ENCODE measurements around the gene PPP1R27.
A peak's percentile ranks its signal among the peaks of the same experiment; 100 is the strongest.

PPP1R27 gene

DNA sequence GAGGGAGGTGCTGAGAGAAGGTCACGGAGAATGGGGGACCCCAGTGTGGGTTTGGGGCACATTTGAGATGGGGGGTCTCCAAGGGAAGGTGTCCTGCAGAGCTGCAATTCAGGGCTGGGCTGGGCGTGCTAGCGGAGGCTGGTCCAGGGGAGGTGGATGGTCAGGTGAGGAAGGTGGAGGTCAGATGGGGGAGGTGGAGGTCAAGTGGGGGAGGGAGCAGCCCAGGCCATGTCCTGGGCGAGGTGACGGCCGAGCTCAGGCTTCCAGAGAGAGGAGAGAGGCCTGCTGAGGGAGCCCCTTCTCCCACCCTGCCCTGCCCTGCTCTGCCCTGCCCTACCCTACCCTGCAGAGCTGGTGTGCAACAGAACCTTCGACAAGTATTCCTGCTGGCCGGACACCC lies 24.4 kb downstream of the PPP1R27 start:
- H3K27me3 ChIP-seq (ENCODE audit: control insufficient read depth, insufficient read depth, low read length): no peaks in the 10 kb centered on the region; the same call in 1 of the 2 replicates
- WGBS (ENCODE audit: insufficient coverage, insufficient read length): no CpG with 5 or more reads among the region's 8 CpGs
- H3K4me3 ChIP-seq (ENCODE audit: low read length): no peak overlapping the region

DNA sequence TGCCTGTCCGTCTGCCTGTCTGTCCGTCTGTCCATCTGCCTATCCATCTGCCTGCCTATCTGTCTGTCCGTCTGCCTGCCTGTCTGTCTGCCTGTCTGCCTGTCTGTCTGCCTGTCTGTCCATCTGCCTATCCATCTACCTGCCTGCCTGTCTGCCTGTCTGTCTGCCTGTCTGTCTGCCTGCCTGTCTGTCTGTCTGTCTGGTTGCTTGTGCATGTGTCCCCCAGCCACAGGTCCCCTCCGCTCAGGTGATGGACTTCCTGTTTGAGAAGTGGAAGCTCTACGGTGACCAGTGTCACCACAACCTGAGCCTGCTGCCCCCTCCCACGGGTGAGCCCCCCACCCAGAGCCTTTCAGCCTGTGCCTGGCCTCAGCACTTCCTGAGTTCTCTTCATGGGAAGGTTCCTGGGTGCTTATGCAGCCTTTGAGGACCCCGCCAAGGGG lies 25.3 kb downstream of the PPP1R27 start:
- Histone ChIP-seq H3K4me1 (ENCODE audit: control insufficient read depth, insufficient read depth, low read length) (no peaks in the 10 kb centered on the region; the same call in 1 of the 2 replicates), H3K9me3 (ENCODE audit: control insufficient read depth, insufficient read depth, low read length) (no peaks in the 10 kb centered on the region), H3K36me3 (ENCODE audit: control insufficient read depth, insufficient read depth, low read length) (no peaks in the 10 kb centered on the region; the same call in 1 of the 2 replicates), H3K4me3 (ENCODE audit: low read length) (no peak overlapping the region), H3K27ac (ENCODE audit: low read length) (no peak overlapping the region), H3K27me3 (ENCODE audit: control insufficient read depth, insufficient read depth, low read length) (peaks cover 4% of the 10 kb centered on the region; the same call in 1 of the 2 replicates)
- whole genome bisulfite sequencing (ENCODE audit: insufficient coverage, insufficient read length): no CpG with 5 or more reads among the region's 7 CpGs
- DNase-seq (ENCODE audit: low read depth, low spot score): no peak

More for the DNA sequence above, 24.4 kb downstream of the PPP1R27 start:
- Histone ChIP-seq H3K27ac (ENCODE audit: low read length) (no peak overlapping the region), H3K4me1 (ENCODE audit: control insufficient read depth, insufficient read depth, low read length) (no peaks in the 10 kb centered on the region; the same call in 1 of the 2 replicates), H3K36me3 (ENCODE audit: control insufficient read depth, insufficient read depth, low read length) (no peaks in the 10 kb centered on the region; the same call in 1 of the 2 replicates), H3K9me3 (ENCODE audit: control insufficient read depth, insufficient read depth, low read length) (no peaks in the 10 kb centered on the region)
- DNase-seq (ENCODE audit: low read depth, low spot score): no peak

DNA sequence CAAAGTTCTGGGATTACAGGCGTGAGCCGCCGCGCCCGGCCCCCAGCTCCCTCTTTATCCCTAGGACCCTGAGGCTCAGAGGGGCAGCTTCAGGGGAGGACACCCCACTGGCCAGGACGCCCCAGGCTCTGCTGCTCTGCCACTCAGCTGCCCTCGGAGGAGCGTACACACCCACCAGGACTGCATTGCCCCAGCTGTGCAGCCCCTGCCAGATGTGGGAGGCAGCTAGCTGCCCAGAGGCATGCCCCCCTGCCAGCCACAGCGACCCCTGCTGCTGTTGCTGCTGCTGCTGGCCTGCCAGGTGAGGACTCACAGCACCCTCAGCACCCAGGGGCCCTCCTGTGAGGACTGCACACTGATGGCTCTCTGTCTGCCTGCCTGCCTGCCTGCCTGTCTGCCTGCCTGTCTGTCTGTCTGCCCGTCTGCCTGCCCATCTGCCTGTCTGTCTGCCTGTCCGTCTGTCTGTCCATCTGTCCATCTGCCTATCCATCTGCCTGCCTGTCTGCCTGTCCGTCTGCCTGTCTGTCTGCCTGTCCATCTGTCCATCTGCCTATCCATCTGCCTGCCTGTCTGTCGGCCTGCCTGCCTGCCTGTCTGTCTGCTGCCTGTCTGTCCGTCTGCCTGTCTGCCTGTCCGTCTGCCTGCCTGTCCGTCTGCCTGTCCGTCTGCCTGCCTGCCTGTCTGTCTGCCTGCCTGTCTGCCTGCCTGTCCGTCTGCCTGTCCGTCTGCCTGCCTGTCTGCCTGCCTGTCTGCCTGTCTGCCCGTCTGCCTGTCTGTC lies 25.9 kb downstream of the PPP1R27 start:
- WGBS (ENCODE audit: insufficient coverage, insufficient read length): no CpG with 5 or more reads among the region's 20 CpGs

DNA sequence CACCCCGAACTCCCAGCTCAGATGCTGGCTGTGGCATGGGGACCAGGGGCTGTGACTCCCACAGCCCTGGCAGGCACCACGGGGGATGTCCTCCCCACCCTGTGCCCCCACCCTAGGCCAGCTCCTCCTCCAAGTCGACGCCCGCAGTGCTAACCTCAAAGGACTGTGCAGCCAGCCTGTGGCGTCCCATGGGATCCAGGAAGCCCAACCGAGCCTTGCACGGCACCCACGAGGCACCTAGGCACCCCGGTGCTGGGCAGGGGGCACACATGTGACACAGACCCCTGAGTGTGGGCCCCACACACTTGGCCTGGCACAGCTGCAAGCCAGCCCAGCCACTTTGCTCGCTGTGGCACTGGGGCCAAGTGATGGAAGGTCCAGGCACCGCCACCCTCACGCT lies 27.0 kb downstream of the PPP1R27 start:
- no peak overlapping the region for H3K27ac ChIP-seq (ENCODE audit: low read length)
- peaks cover 17% of the 10 kb centered on the region; the same call in 1 of the 2 replicates for H3K27me3 ChIP-seq (ENCODE audit: control insufficient read depth, insufficient read depth, low read length)
- H3K9me3 ChIP-seq (ENCODE audit: control insufficient read depth, insufficient read depth, low read length): no peaks in the 10 kb centered on the region
- no peaks in the 10 kb centered on the region; the same call in 1 of the 2 replicates for H3K36me3 ChIP-seq (ENCODE audit: control insufficient read depth, insufficient read depth, low read length)
- H3K4me1 ChIP-seq (ENCODE audit: control insufficient read depth, insufficient read depth, low read length): peaks cover 1% of the 10 kb centered on the region; the same call in 1 of the 2 replicates
- WGBS (ENCODE audit: insufficient coverage, insufficient read length): no CpG with 5 or more reads among the region's 13 CpGs
- no peak for DNase-seq (ENCODE audit: low read depth, low spot score)
- H3K4me3 ChIP-seq (ENCODE audit: low read length): no peak overlapping the region

More for the DNA sequence above, 25.9 kb downstream of the PPP1R27 start:
- Histone ChIP-seq H3K36me3 (ENCODE audit: control insufficient read depth, insufficient read depth, low read length) (no peaks in the 10 kb centered on the region; the same call in 1 of the 2 replicates), H3K27me3 (ENCODE audit: control insufficient read depth, insufficient read depth, low read length) (peaks cover 8% of the 10 kb centered on the region; the same call in 1 of the 2 replicates), H3K4me1 (ENCODE audit: control insufficient read depth, insufficient read depth, low read length) (peaks cover 1% of the 10 kb centered on the region; the same call in 1 of the 2 replicates), H3K9me3 (ENCODE audit: control insufficient read depth, insufficient read depth, low read length) (no peaks in the 10 kb centered on the region), H3K27ac (ENCODE audit: low read length) (no peak overlapping the region), H3K4me3 (ENCODE audit: low read length) (no peak overlapping the region)
- DNase-seq (ENCODE audit: low read depth, low spot score): no peak

DNA sequence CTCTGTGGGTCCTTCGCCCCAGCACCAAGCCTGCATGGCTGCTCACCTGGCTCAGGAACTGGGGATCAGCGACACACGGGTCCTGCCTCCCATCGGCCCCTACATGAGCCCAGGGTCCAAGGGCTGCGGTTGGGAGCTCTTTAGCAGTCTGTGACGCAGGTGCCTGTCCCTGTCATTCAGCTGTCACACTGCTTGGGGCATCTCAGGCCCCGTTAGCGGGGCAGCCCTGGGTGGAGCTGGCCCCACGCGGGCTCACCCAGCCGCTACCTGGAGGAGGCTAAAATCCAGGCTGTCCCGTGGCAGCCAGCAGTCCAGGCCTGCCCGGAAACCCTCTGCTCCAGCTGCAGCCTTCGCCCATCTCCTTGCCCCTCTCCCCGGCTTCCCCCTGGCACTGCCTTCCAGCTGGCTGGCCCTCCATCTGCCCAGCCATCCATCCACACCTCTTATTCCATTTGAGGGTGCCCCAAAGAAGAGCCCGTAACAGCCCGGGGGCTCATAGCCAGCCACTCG lies 27.6 kb downstream of the PPP1R27 start:
- H3K27me3 ChIP-seq (ENCODE audit: control insufficient read depth, insufficient read depth, low read length): peaks cover 23% of the 10 kb centered on the region; the same call in 1 of the 2 replicates
- no peaks in the 10 kb centered on the region for H3K9me3 ChIP-seq (ENCODE audit: control insufficient read depth, insufficient read depth, low read length)
- H3K4me3 ChIP-seq (ENCODE audit: low read length): no peak overlapping the region
- DNase-seq (ENCODE audit: low read depth, low spot score): no peak
- WGBS (ENCODE audit: insufficient coverage, insufficient read length): no CpG with 5 or more reads among the region's 18 CpGs
- H3K27ac ChIP-seq (ENCODE audit: low read length): no peak overlapping the region
- no peaks in the 10 kb centered on the region; the same call in 1 of the 2 replicates for H3K36me3 ChIP-seq (ENCODE audit: control insufficient read depth, insufficient read depth, low read length)
- peaks cover 1% of the 10 kb centered on the region; the same call in 1 of the 2 replicates for H3K4me1 ChIP-seq (ENCODE audit: control insufficient read depth, insufficient read depth, low read length)

DNA sequence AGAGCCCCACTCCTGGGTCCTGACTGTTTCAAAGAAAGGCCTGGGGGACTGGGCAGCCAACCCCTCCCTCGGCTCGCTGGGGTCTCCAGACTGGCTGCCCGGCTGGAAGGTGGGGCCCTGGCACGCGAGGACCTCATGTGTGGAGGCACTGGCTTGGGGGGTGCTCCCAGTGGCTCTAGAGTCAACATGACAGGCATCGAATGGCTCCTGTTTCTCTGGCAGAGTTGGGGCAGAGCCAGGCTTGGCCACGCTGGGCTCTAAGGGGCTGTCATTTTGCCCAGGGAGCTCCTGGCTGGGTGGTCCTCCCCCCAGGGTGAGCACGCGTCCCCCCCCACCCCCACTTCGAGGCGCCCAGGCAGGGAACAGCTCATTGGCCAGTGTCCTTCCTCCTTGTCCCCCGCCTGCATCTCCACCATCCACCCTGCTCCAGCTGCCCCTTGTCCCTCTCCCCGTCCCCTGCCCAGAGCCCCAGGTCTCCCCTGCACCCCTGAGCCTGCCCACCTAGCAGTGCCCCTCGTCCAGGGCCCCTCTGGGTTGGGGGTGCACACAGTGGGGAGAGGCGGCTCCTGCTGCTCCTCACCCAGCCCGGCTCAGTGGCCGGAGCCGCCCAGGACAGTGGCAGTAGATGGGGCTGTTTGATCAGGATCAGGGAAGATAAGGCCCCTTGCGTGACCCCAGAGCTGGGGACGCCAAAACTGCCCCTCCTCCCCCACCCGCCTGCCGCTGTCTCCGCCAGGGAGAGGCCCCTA lies 28.2 kb downstream of the PPP1R27 start:
- no peak for DNase-seq (ENCODE audit: low read depth, low spot score)
- Histone ChIP-seq H3K27me3 (ENCODE audit: control insufficient read depth, insufficient read depth, low read length) (peaks cover 24% of the 10 kb centered on the region; the same call in 1 of the 2 replicates), H3K4me1 (ENCODE audit: control insufficient read depth, insufficient read depth, low read length) (peaks cover 1% of the 10 kb centered on the region; the same call in 1 of the 2 replicates)

DNA sequence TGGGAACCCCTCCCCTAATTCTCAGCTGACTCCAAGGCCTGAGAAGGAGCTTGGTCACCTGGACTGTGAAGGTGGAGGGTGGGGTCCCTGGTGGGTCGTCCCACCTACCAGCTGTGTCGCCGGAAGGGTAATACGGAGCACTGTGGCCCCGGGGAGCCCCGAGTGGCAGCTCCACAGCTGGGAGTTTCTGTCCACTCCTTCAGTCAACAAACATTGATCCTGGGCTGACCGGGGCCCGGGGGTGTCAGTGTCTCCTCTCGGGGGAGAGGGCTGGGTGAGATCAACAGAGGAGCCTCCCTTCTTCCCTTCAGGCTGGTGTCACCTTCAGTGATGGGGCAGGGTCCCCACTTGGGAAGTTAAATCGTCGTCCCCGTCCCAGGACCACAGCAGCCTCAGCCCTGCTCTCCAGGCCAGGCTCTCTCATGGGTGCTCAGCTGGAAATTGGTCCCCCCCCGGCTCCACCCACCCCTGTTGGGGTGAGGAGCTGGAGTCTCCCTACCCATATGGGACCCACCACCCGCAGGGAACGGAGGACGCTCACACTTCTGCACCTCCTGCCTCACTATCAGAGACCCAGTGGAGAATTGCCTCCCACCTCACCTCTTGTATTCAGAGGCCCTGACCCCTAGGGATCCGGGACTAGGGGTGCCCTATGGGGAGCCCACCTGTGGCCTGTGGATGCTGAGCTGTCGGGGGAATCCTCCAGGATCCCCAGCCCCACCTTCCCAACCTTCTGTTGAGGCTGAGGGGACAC lies 29.0 kb downstream of the PPP1R27 start:
- WGBS (ENCODE audit: insufficient coverage, insufficient read length): no CpG with 5 or more reads among the region's 18 CpGs
- Histone ChIP-seq H3K27me3 (ENCODE audit: control insufficient read depth, insufficient read depth, low read length) (peaks cover 26% of the 10 kb centered on the region; the same call in 1 of the 2 replicates), H3K36me3 (ENCODE audit: control insufficient read depth, insufficient read depth, low read length) (no peaks in the 10 kb centered on the region; the same call in 1 of the 2 replicates), H3K4me1 (ENCODE audit: control insufficient read depth, insufficient read depth, low read length) (peaks cover 1% of the 10 kb centered on the region; the same call in 1 of the 2 replicates), H3K4me3 (ENCODE audit: low read length) (no peak overlapping the region), H3K27ac (ENCODE audit: low read length) (no peak overlapping the region), H3K9me3 (ENCODE audit: control insufficient read depth, insufficient read depth, low read length) (no peaks in the 10 kb centered on the region)
- no peak for DNase-seq (ENCODE audit: low read depth, low spot score)

More for the DNA sequence above, 28.2 kb downstream of the PPP1R27 start:
- Histone ChIP-seq H3K27ac (ENCODE audit: low read length) (no peak overlapping the region), H3K36me3 (ENCODE audit: control insufficient read depth, insufficient read depth, low read length) (no peaks in the 10 kb centered on the region; the same call in 1 of the 2 replicates), H3K4me3 (ENCODE audit: low read length) (no peak overlapping the region), H3K9me3 (ENCODE audit: control insufficient read depth, insufficient read depth, low read length) (no peaks in the 10 kb centered on the region)
- WGBS (ENCODE audit: insufficient coverage, insufficient read length): no CpG with 5 or more reads among the region's 23 CpGs

DNA sequence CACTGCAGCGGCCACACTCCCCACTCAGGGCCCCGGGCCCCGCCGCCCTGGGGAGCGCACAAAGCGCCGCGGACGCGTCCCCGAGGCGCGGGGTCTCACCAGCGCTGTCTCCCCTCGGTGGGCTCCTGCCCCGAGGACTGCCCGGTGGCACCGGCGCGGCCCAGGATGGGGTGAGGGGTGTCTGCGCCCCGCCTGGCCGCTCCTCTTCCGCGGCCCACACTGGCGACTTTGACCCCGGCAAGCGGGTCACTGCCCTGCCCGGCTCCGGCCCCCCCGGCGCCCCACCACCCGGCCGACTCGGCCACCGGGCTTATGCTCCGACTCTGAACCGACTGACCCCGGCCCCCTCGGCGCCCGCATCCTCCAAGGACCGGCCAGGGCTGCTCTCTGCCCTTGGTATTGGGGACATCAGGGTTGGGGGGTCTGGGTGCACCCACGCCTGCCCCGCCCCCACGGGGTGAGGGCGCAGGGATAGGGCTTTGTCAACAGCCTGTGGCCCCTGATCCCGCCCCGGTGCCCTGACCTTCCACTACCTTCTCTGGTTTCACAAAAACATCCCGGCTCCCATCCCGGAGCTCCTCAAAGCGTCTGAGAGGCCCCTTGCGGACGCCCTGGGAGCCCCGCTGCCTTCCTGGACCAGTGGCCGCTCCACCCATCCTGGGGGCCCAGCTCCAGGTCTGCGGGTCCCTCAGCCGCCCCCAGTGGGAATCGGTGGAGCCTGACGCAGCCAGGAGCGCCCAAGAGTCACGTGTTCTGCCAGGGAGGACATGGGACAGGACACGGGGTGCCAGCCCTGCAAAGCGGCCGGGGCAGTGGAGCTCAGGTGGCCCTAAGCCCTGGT lies 30.1 kb downstream of the PPP1R27 start:
- no CpG with 5 or more reads among the region's 65 CpGs for WGBS (ENCODE audit: insufficient coverage, insufficient read length)
- Histone ChIP-seq H3K27ac (ENCODE audit: low read length) (no peak overlapping the region), H3K27me3 (ENCODE audit: control insufficient read depth, insufficient read depth, low read length) (peaks cover 26% of the 10 kb centered on the region; the same call in 1 of the 2 replicates), H3K9me3 (ENCODE audit: control insufficient read depth, insufficient read depth, low read length) (no peaks in the 10 kb centered on the region), H3K36me3 (ENCODE audit: control insufficient read depth, insufficient read depth, low read length) (no peaks in the 10 kb centered on the region; the same call in 1 of the 2 replicates), H3K4me3 (ENCODE audit: low read length) (peak overlapping the region; percentile 45), H3K4me1 (ENCODE audit: control insufficient read depth, insufficient read depth, low read length) (peaks cover 1% of the 10 kb centered on the region; the same call in 1 of the 2 replicates)
- DNase-seq (ENCODE audit: low read depth, low spot score): no peak

Measured in iPS DF 6.9 (cell line).